Hepatocyte (in vitro differentiated cells): ENCODE data around the gene DNAH3.

ENCODE experiments used
- CTCF ChIP-seq: fragments of 200-600 bp; sonication (generic); IDR thresholded peaks from 2 replicates; pipeline ENCODE4 v1.5.1; 2016; ENCODE audit warnings: antibody characterized with exemption, mild to moderate bottlenecking; ENCODE audit not compliant: poor library complexity
- EZH2 ChIP-seq: fragments of 200-600 bp; sonication (generic); IDR thresholded peaks from 2 replicates; pipeline ENCODE4 v1.6.1; 2016; ENCODE audit warnings: antibody characterized with exemption, mild to moderate bottlenecking, borderline replicate concordance
- EZH2phosphoT487 ChIP-seq: fragments of 200-600 bp; sonication (generic); IDR thresholded peaks from one replicate; pipeline ENCODE4 v1.6.1; 2018; ENCODE audit warnings: antibody characterized with exemption, mild to moderate bottlenecking, low read depth, moderate library complexity; ENCODE audit not compliant: unreplicated experiment, severe bottlenecking

- no peak for TF ChIP-seq CTCF
- no peak for TF ChIP-seq EZH2
- no peak for TF ChIP-seq EZH2phosphoT487
Observed at GRCh38 chr16:20886320-20886719, 264.3 kb downstream of the DNAH3 start.
